Superior temporal gyrus (tissue), 1 donor: Measurements from ENCODE around the gene AGPS.
"Not testable (repeated sequence)": the region's sequence is repeated elsewhere in the genome, so short reads cannot be mapped to it uniquely, and the experiment has no call there.

Experiments used
- DNase-seq: peaks from one replicate; pipeline ENCODE4 v3.0.0-alpha.2; 2016; ENCODE audit errors: extremely low spot score

AGPS gene

DNA sequence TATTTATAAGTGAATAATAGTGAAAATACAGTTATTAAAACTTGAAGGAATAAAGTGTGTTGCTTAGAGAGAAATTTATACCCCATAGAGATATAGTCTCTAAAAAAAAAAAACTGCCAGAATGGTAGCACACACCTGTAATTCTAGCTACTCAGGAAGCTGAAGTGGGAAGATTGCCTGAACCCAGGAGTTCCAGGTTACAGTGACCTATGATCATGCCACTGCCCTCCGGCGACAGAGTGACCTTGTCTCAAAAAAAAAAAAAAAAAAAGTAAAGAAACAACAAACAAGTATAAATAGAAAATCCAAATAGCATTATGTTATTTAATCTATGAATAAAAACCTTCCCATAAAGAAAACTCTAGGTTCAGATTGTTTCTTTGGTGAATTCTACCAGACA lies 7.4 kb upstream of the AGPS start:
- DNase-seq = no peak

DNA sequence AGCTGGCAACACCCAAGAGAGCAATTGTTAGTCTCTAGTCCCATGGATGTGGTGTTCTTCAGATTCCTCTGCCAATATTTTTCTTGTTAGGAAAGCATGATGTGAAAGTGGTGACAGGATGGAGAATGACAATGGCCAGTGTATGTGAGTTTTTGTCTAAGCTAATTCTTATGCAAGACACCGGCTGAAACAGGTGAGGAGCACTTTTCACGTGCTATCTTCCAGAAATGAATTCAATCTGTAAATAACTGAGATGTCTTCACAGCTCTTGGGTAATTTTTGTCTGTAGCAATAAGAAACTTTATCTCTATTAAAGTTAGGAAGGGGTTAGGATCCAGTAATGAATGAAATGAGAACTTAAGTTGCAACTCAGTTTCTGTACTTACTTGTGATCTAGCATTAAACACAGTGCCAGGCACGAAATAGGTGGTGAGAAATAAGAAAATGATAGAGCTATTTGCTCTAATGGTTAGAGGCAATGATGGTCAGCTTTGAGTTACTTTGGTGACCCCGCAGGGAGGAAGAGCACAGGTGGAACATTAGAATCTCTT lies 676 bp upstream of the AGPS start:
- no peak for DNase-seq

DNA sequence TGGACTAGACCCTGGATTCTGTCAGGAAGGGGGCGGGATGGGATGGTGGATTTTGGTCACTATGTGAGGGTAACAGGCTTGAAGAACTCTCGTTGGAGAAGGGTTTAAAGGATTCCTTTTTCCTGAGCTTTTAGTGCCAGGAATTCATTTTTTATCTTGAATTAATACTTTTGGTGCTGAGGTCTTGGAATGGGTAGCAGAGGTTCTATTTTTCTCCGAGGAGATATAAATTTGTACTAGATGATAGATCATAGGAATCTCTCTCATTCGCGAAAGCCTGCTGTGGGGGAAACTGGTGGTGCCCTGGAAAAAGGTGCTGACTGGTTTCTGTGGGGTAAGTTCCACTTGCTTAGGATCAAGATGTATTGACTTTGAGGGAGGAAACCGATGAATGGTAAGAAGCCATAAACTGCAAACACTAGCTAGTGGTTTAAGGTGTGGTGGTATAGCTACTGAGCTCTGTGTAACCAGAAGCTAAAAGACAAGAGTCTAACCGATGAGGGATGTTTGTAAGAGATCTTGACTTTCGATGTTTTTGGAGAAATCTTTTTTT lies 706 bp downstream of the AGPS start:
- DNase-seq = peak; percentile 25

DNA sequence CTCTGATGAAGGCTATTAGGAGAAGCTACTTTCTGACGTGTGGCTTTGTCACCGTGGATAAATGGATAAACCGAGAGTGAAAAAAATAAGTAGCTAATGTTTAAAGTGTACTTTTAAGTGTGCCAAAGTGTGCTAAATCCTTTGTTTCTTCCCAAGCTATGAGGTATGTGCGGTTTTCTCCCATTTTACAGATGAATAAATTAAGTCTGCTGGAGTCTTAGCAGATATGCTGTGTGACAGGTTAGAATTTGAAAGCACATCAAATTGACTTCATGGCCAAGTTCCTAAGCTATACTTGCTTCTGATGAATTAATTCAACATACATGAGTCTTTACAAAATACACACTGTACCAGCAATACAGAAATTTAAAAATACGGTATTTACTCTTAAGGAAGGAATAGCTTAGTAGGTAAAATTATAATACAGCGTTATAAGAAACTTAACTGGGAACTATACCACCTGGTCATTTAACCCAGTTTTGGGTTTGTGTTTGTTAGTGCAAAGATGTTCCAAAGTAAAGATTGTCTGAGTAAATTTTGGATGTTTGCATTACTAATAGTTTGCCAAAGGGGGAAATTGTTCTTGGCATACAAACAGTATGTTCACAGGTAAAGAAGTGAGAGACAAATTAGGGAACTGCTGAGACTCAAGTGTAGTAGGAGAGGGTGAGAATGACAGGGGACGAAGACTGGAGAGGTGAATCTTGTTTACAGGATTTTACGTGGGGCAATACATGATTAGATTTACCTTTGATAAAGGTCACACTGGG lies 1.4 kb downstream of the AGPS start:
- DNase-seq = no peak

DNA sequence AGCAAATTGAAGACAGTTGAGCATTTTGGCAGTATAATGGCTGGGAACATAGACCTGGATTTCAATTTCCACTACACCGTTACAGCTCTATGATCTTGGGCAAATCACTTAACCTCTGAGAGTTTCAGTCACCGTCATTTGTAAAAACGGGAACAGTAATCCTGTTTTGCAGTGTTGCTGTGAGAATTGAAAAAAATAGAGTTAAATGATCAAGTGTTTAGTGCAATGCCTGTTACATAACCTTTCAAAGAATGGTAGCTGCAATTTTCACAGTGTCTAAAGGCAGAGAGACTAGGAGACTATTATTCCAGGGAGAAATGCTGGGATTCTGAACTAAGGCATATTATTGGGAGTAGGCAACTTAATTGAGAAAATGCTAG lies 2.0 kb downstream of the AGPS start:
- DNase-seq = no peak

DNA sequence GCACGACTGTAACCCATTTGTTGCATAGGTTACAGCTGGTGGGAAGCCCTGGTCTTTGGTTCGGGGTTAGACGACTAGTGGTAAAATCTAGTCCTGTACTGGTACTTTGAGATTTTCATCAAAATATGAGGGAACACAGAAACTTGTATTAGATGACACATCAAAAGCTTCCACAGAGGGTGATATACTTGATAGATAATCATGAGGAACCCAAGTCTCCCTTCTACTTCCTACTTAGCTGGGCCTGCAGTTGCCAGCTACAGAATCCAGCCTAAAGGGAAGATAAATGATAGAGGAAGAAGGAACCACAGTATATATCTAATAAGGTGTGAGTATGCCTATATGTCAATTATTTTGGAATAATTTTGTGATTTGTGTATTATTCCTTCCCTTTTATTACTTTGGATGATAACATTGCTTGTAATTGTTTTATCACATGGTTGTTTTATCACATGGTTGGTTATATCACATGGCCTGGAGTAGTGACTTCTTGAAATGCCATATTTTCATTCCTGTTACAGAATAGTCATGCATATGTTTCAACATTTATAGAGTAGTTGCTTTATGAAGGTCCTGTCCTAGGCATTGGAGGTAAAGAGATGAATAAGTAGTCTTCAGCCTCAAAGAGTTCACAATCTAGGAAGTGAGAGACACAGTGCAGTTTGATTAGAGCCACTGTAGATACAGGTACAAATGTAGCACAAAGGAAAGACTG lies 2.9 kb downstream of the AGPS start:
- DNase-seq = no peak

DNA sequence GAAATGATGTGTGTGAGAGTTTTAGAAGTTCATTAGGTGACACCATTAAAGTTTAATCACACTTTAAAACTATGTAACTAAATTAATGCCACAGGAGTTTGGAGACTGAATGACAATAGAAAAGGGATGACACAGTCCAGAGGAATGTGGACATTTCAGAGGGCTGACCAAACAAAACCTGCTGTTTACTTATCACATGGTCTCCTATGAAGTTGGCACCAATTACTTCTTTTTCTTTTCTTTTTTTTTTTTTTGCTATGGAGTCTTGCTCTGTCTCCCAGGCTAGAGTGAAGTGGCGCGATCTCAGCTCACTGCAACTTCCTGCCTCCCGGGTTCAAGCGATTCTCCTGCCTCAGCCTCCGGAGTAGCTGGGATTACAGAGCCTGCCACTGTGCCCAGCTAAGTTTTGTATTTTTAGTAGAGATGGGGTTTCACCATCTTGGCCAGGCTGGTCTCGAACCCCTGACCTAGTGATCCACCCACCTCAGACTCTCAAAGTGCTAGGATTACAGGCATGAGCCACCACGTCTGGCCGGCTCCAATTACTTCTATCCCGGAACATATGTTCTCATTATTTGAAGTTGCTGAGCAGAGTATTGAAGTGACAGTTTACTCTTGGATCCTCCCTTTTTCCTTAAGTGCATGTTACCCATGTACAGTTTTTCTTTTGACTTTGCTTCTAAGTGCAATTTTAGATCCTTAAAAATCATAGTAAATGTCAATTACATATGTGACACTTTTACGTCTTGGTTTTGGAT lies 4.3 kb downstream of the AGPS start:
- no peak for DNase-seq

DNA sequence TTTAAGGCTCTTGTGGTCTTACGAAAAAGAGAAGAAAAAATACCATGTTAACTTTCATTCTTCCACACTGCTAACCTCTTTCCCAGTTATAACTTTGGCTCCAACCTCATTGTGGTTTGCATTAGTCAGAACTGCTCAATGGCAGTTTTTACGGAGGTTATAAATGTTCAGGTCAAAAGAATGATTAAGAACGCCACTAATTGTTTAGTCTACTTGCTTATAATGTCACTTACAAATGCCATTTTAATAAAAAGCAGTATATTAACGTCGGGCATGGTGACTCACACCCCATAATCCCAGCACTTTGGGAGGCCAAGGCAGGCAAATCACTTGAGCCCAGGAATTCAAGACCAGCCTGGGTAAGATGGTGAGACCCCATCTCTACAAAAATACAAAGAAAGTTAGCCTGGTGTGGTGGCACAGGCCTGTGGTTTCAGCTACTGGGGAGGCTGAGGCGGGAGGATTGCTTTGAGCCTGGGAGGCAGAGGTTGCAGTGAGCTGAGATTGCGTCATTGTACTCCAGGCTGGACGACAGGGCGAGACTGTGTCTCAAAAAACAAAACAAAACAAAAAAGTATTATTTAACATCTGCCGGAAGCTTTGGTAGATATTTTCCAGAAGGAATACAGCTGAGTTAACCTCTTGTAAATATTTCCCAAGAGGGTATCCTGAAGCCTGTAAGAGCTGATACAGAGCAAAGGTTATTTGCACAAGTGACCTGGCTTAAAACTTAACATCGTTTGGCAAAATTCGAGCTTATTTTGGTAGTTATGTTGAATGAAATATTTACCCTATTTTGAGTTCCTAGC lies 5.1 kb downstream of the AGPS start:
- no peak for DNase-seq

DNA sequence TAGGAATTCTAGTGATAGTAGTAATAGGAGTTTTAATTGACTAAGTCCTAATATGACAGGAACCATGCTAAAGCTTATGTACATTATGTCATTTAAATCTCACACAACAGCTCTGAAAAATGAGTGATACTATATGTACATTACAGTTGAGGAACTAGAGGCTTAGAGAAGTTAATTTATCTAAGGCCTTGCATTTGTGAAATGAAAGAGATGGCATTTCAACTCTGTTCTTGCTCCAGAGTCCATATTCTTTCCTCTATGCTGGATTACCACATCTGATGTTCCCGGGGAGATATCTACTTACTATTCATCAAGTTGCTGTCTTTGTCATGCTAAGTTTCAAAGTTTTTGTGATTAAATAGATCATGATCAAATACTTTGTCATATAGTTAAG lies 5.7 kb downstream of the AGPS start:
- no peak for DNase-seq

DNA sequence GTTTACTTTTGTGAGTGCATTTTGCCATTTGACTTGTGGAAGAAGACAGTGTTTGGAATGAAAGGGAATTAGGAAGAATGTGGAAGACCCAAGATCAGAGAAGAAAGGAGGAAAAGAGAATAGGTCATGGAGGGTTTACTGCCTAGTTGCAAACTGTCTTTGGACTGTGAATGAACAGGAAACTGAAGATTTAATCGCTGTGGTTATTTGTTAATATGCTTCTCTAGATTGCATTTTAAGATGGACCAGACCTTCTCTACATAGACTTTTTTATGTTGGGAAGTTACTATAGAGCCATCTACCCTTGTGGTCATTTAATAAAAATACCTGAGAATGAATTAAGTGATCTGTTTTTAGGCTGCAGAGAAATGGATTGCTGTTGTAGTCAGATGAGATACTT lies 6.2 kb downstream of the AGPS start:
- DNase-seq = no peak

DNA sequence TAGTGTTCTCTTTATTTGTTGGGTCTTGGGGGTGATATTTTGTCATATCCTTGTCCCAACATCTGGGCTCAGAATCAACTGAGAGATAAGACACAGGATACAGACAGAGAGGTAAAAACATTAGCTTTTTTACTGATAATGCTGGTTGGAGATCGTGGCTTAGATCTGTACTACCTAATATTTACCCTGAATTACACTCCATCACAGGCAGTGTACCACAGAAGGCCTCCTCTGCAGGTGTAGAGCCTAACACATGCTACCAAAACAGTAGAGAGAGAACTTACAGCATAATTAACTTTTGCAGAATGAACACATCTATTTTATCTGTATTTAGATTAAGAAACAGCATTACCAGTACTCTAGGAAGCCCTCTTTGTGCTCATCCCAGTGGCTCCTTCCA lies 6.8 kb downstream of the AGPS start:
- DNase-seq = no peak

DNA sequence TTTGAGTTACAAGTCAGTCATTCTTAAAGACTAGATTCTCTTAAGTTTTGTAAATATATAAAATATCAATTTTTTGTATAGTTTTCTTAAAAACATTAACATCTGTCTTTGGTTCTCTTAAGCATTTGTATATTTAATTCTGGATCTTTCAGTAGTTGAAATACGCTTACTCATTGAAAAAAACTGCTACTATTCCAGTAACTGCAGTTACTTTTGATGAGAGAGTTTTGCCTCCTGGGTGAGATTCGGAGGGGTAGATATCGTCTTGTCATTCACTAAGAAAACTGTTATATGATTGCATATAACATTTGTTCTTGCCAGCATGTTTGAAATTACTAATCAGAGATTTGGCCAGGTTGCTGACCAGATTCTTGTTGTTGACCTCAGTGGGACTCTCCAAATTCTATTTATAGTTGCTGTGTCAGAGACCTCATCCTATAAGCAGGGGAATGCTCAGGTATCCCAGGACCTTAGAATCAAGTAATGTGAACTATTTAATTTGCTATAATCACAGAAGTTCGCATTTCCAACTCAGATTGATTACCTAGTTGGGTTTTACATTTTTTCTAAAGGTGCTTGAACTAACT lies 7.9 kb downstream of the AGPS start:
- DNase-seq = no peak

DNA sequence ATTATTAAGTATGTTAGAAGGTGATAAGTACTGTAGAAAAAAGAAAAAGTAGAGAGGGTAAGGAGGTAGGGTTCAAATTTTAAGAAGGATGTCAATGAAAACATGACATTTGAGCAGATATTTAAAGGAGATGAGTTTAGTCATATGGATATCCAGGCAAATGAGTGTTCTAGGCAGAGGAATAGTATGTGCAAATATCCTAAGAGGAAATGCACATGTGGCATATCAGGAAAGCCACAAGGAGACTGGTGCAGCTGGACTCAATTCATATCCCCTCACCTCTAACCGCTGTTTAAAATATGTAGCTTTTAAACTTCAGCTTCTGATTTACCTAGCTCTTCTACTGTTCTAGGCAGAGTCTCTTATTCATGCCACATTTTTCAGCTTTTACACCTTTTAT lies 9.5 kb downstream of the AGPS start:
- no peak for DNase-seq

DNA sequence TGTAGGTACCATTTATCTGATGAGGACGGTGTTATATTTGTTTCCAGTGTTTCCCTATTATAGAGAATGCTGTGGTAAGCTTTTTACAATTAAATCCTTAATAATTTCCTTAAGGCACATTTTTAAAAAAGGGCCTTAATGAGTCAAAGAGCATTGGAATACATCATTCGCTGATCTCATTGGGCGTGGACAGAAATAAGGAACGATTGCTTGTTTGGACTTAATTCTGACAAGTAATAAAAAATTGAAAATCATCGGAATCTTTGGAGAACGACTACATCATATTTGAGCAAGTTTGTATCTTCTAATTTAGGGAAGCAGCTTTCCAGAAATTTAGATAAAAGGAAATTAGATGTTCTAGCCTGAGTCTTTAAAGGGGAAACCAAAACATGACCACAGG lies 11.3 kb downstream of the AGPS start:
- no peak for DNase-seq

DNA sequence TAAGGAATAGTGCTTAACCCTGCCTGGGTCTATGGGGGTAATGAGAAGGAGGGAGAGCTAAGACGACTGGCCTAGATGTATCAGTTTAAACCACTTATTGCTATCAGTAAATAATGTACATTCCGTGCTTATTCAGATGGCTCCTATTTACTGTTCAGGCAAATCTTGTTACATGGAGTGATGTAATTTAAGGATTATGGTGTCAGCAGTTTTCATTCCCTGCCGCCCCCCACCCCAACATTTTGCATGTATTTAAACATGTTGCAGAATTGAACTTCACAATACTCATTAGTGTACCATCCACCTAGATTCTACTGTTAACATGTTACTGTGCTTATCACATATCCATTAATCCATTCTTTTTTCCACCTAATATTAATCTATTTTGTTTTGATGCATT lies 11.7 kb downstream of the AGPS start:
- DNase-seq = no peak

DNA sequence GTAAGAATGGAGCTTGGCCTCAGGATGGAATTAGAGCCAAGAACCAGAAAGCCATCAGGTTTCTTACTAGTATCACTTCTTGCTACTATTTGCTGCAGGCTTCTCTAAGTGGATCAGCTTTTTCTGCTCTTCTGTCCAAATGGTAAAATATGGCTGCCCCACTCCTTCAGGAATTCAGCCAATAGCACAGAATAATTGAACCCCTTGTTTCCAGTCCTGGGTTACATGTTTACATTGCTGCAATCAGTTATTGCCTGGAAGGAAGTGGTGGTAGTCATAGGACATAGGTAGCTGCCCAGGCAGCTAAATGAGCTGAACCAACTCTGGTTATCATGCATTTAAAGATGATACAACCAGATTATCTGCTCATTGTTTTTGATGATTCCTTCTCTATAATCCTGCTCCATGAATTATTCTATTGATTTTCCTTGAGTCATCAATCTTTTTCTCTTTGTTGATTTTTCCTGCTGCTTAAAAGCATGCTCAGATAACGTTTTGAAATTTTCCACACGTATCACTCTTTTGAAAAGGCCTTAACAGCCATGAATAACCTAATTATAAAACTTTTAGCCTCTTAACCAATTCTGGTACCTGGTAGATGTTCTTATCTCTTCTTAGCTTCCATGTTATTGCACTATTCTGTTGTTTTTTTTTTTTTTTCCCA lies 12.6 kb downstream of the AGPS start:
- DNase-seq = no peak

DNA sequence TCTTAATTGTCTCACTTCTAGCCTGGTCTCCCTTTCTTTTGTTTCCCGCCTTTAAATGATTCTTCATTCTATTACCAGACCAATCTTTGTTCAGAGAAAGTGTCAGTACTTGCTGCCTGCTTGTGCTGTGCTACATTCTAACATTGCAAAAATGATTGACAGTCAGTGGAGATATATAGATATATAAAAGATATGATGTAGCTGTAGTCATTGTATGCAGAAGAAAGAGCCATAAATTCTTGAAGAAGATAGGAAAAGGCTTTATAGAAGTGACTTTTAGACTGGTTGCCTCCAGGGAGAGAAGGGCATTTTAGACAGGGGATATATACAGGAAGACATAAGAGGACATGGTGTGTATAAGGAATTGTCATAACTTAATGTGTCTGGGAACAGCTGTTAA lies 13.6 kb downstream of the AGPS start:
- DNase-seq = no peak

DNA sequence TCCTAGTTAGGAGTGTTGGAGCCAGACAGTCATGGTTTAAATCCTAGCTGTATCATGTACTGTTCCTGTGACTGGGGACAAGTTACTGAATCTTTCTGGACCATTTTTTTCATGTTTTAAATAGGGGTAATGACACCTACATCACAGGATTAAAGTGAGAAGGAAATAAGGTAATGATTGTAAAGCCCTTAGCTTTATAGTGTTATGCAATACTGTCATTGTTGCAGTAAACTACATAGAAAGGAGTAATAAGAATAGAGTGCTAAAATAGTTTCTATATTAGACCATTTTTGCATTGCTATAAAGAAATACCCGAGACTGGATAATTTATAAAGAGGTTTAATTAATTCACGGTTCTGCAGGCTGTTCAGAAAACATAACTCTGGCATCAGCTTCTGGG lies 14.5 kb downstream of the AGPS start:
- DNase-seq = no peak

DNA sequence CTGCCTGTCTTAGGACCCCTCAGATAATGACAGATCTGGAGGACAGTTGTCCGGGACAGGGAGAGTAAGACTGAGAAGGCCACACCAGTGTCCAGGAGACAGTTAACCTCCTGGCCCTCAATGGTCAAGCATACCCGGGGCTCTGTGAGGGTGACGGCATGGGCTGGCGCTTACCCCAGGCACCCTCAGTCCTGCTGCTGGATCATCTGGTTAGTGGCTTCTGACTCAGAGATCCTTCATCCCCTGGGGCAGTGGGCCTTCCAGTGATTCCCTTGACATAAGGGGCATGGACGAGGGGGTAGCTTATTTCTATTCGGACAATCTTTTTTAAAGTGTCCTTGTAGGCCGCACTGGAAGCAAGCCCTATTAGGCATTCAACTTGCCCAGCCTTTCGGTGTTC lies 18.1 kb downstream of the AGPS start:
- DNase-seq = not testable (repeated sequence)

DNA sequence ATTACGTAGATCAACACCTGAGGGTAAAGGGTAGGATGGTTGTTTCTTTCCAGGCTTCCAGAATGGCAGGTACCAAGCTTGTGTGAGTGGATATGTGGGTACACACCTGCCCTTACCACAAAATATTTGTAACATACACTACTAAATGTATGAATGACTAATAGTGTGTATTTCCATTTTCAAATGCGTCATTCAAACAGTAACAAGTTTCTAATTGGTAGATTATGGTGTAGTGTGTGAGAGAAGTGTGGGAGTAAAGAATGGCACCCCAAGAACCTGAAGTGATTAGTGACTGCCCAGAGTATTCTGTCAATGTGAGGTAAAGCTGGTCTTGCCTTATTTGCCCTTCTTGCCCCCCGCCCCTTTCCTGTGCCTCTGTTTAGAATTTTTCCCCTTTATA lies 21.1 kb downstream of the AGPS start:
- no peak for DNase-seq

DNA sequence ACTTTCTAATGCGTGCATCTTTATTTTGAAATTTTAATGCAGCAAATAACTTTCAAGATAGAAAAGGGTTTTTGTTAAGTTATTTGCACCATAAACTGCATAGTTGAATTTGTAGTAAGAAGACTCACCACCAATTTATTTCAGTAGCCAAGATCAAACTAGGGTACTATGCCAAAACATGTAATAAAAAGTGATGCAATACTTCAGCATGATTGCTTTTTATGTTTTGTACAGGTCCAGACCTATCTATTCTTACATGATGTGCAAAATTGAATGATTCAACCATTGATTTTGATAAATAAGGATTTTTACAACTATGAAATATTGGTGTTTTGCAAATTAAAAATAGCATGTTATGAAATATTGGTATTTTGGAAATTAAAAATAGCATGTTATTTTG lies 26.7 kb downstream of the AGPS start:
- no peak for DNase-seq
